Neural cell (in vitro differentiated cells): Measurements from ENCODE around the gene MPPED1.

Source experiments
- EP300 ChIP-seq: fragments of 450-650 bp; conservative IDR thresholded peaks from 2 replicates; pipeline ENCODE4 v1.6.1; 2014; ENCODE audit warnings: antibody characterized with exemption, mild to moderate bottlenecking, moderate library complexity; ENCODE audit not compliant: poor library complexity, severe bottlenecking
- EZH2 ChIP-seq: fragments of 200-600, 300-800 bp; shearing (Covaris generic), sonication (generic); IDR thresholded peaks from 2 replicates; pipeline ENCODE4 v1.6.1; 2014; ENCODE audit warnings: antibody characterized with exemption, low read length, borderline replicate concordance, mild to moderate bottlenecking; ENCODE audit not compliant: insufficient read depth, poor library complexity, severe bottlenecking
- POLR2AphosphoS5 ChIP-seq: IDR thresholded peaks from 2 replicates; pipeline ENCODE4 v1.6.1; 2012
- REST ChIP-seq: IDR thresholded peaks from 2 replicates; pipeline ENCODE4 v1.6.1; 2012; ENCODE audit warnings: borderline replicate concordance
- SMC3 ChIP-seq: fragments of 450-650 bp; conservative IDR thresholded peaks from 2 replicates; pipeline ENCODE4 v1.6.1; 2014; ENCODE audit warnings: antibody characterized with exemption, mild to moderate bottlenecking, moderate library complexity; ENCODE audit not compliant: poor library complexity
- TAF1 ChIP-seq: IDR thresholded peaks from 2 replicates; pipeline ENCODE4 v1.6.1; 2012; ENCODE audit warnings: low read depth
- TF ChIP-seq, protein P1 (sequence below): fragments of 450-650 bp; IDR thresholded peaks from 2 replicates; pipeline ENCODE4 v1.5.1; 2014; ENCODE audit warnings: antibody characterized with exemption, mild to moderate bottlenecking, moderate library complexity; ENCODE audit not compliant: poor library complexity, severe bottlenecking

- no peak for TF ChIP-seq EP300
- no peak for TF ChIP-seq EZH2
- TF ChIP-seq, protein P1, sequence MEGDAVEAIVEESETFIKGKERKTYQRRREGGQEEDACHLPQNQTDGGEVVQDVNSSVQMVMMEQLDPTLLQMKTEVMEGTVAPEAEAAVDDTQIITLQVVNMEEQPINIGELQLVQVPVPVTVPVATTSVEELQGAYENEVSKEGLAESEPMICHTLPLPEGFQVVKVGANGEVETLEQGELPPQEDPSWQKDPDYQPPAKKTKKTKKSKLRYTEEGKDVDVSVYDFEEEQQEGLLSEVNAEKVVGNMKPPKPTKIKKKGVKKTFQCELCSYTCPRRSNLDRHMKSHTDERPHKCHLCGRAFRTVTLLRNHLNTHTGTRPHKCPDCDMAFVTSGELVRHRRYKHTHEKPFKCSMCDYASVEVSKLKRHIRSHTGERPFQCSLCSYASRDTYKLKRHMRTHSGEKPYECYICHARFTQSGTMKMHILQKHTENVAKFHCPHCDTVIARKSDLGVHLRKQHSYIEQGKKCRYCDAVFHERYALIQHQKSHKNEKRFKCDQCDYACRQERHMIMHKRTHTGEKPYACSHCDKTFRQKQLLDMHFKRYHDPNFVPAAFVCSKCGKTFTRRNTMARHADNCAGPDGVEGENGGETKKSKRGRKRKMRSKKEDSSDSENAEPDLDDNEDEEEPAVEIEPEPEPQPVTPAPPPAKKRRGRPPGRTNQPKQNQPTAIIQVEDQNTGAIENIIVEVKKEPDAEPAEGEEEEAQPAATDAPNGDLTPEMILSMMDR, result no peak
- no peak for TF ChIP-seq POLR2AphosphoS5
- no peak for TF ChIP-seq TAF1
- TF ChIP-seq SMC3, result no peak
- TF ChIP-seq REST, result no peak
These were observed 11.4 kb upstream of the MPPED1 start for GRCh38 chr22:43400449-43400848.
